H9 (cell line): ENCODE data around the gene DGKH. TPM values are rescaled to one million over a fixed set of nuclear protein-coding genes. Genes with fewer than 3 reads are reported as not detected.

Experiments
- DNase-seq: peaks from one replicate; pipeline ENCODE4 v3.0.0-alpha.2; 2017
- H2AFZ ChIP-seq: one replicate; pipeline ENCODE4 v1.6.1; 2013; ENCODE audit warnings: mild to moderate bottlenecking, low read length, control low read depth, moderate library complexity
- H2AK5ac ChIP-seq: 2 replicates; pipeline ENCODE4 v1.6.1; 2013; ENCODE audit warnings: low read length, control low read depth, mixed read lengths; ENCODE audit not compliant: insufficient read length
- H2BK120ac ChIP-seq: one replicate; pipeline ENCODE4 v1.6.1; 2013; ENCODE audit warnings: low read depth, mild to moderate bottlenecking, low read length, control low read depth, inconsistent platforms; ENCODE audit not compliant: poor library complexity, severe bottlenecking
- H2BK12ac ChIP-seq: 2 replicates; pipeline ENCODE4 v1.6.1; 2013; ENCODE audit warnings: low read length, control low read depth, mixed read lengths, low read depth; ENCODE audit not compliant: insufficient read length
- H2BK15ac ChIP-seq: 2 replicates; pipeline ENCODE4 v1.6.1; 2013; ENCODE audit warnings: low read depth, low read length, control low read depth
- H2BK20ac ChIP-seq: one replicate; pipeline ENCODE4 v1.6.1; 2013; ENCODE audit warnings: low read depth, mild to moderate bottlenecking, low read length, control low read depth, inconsistent platforms; ENCODE audit not compliant: poor library complexity, severe bottlenecking
- H2BK5ac ChIP-seq: 2 replicates; pipeline ENCODE4 v1.6.1; 2013; ENCODE audit warnings: low read length, control low read depth, mixed read lengths; ENCODE audit not compliant: insufficient read length
- H3K14ac ChIP-seq: 2 replicates; pipeline ENCODE4 v1.6.1; 2013; ENCODE audit warnings: low read length, control low read depth; ENCODE audit not compliant: insufficient read depth
- H3K18ac ChIP-seq: 2 replicates; pipeline ENCODE4 v1.6.1; 2013; ENCODE audit warnings: low read depth, mild to moderate bottlenecking, mixed read lengths, low read length, control low read depth; ENCODE audit not compliant: insufficient read length
- H3K23ac ChIP-seq: 2 replicates; pipeline ENCODE4 v1.6.1; 2013; ENCODE audit warnings: low read length, control low read depth, mixed read lengths, low read depth; ENCODE audit not compliant: insufficient read length
- H3K23me2 ChIP-seq: 2 replicates; pipeline ENCODE4 v1.6.1; 2013; ENCODE audit warnings: low read depth, mild to moderate bottlenecking, mixed read lengths, low read length, control low read depth; ENCODE audit not compliant: insufficient read length, poor library complexity, severe bottlenecking
- H3K27ac ChIP-seq: 2 replicates; pipeline ENCODE4 v1.5.1; 2013; ENCODE audit warnings: low read length, control low read depth, mixed read lengths, low read depth; ENCODE audit not compliant: insufficient read length
- H3K27me3 ChIP-seq: 2 replicates; pipeline ENCODE4 v1.6.1; 2013; ENCODE audit warnings: low read length, control low read depth, inconsistent platforms; ENCODE audit not compliant: insufficient read depth
- H3K4ac ChIP-seq: 2 replicates; pipeline ENCODE4 v1.6.1; 2013; ENCODE audit warnings: low read depth, mild to moderate bottlenecking, control low read depth, inconsistent platforms, low read length, moderate library complexity
- H3K4me1 ChIP-seq: 2 replicates; pipeline ENCODE4 v1.6.1; 2013; ENCODE audit warnings: low read length, control low read depth, inconsistent platforms; ENCODE audit not compliant: insufficient read depth
- H3K4me2 ChIP-seq: 2 replicates; pipeline ENCODE4 v1.6.1; 2013; ENCODE audit warnings: low read length, control low read depth, mixed read lengths; ENCODE audit not compliant: insufficient read length, insufficient read depth
- H3K56ac ChIP-seq: 2 replicates; pipeline ENCODE4 v1.6.1; 2013; ENCODE audit warnings: low read depth, mild to moderate bottlenecking, mixed read lengths, low read length, control low read depth; ENCODE audit not compliant: insufficient read length
- H3K79me1 ChIP-seq: 2 replicates; pipeline ENCODE4 v1.6.1; 2013; ENCODE audit warnings: low read depth, mild to moderate bottlenecking, moderate library complexity, low read length, control low read depth, inconsistent platforms; ENCODE audit not compliant: insufficient read depth, poor library complexity, severe bottlenecking
- H3K79me2 ChIP-seq: 2 replicates; pipeline ENCODE4 v1.6.1; 2013; ENCODE audit warnings: low read length, control low read depth, inconsistent platforms; ENCODE audit not compliant: insufficient read depth
- H3K9ac ChIP-seq: 2 replicates; pipeline ENCODE4 v1.6.1; 2013; ENCODE audit warnings: low read length, control low read depth, mixed read lengths; ENCODE audit not compliant: insufficient read length; ENCODE audit errors: extremely low read depth
- H3K9me3 ChIP-seq: one replicate; pipeline ENCODE4 v1.6.1; 2013; ENCODE audit warnings: low read depth, low read length, inconsistent platforms; ENCODE audit not compliant: control insufficient read depth
- H3T11ph ChIP-seq: one replicate; pipeline ENCODE4 v1.6.1; 2013; ENCODE audit warnings: mild to moderate bottlenecking, low read length, control low read depth, inconsistent platforms
- H4K20me1 ChIP-seq: one replicate; pipeline ENCODE4 v1.6.1; 2013; ENCODE audit not compliant: control insufficient read depth, insufficient read length, insufficient read depth
- H4K5ac ChIP-seq: 2 replicates; pipeline ENCODE4 v1.6.1; 2013; ENCODE audit warnings: low read depth, mild to moderate bottlenecking, mixed read lengths, low read length, control low read depth; ENCODE audit not compliant: insufficient read length
- H4K8ac ChIP-seq: replicated peaks from 2 replicates; pipeline ENCODE4 v1.6.1; 2013; ENCODE audit warnings: low read length, control low read depth, mixed read lengths, low read depth; ENCODE audit not compliant: insufficient read length
- H4K91ac ChIP-seq: 2 replicates; pipeline ENCODE4 v1.6.1; 2013; ENCODE audit warnings: low read depth, mild to moderate bottlenecking, moderate library complexity, mixed read lengths, low read length, control low read depth; ENCODE audit not compliant: insufficient read length
- H3K27ac Mint-ChIP-seq, 3 experiments: 2 replicates in 2 of 3; 3 replicates in 1 of 3; pipeline ENCODE4 v1.8.0; 2020 to 2021; ENCODE audit warnings: mixed read lengths in 3 of 3, mild to moderate bottlenecking in 1 of 3, moderate library complexity in 1 of 3
- H3K27me3 Mint-ChIP-seq: 2 replicates; pipeline ENCODE4 v1.8.0; 2021; ENCODE audit warnings: low read depth, mild to moderate bottlenecking, moderate library complexity, mixed read lengths
- H3K36me3 Mint-ChIP-seq, 3 experiments: 2 replicates in 2 of 3; 3 replicates in 1 of 3; pipeline ENCODE4 v1.8.0; 2020 to 2021; ENCODE audit warnings: low read depth in 3 of 3, mixed read lengths in 3 of 3; ENCODE audit not compliant: insufficient read depth in 1 of 3
- H3K4me1 Mint-ChIP-seq, 2 experiments: 2 replicates each; pipeline ENCODE4 v1.8.0; 2020; ENCODE audit warnings: mixed read lengths in 2 of 2
- H3K4me3 Mint-ChIP-seq, 2 experiments: 2 replicates in 1 of 2; 3 replicates in 1 of 2; pipeline ENCODE4 v1.8.0; 2020 to 2021; ENCODE audit warnings: mild to moderate bottlenecking in 2 of 2, mixed read lengths in 2 of 2, moderate library complexity in 1 of 2
- H3K9me3 Mint-ChIP-seq, 2 experiments: 2 replicates in 1 of 2; 3 replicates in 1 of 2; pipeline ENCODE4 v1.8.0; 2020; ENCODE audit warnings: mild to moderate bottlenecking in 2 of 2, mixed read lengths in 2 of 2, moderate library complexity in 1 of 2
- CTCF ChIP-seq: fragments of 200-600 bp; sonication (generic); conservative IDR thresholded peaks from 3 replicates; pipeline ENCODE4 v1.8.0; 2021; ENCODE audit warnings: antibody characterized with exemption, mild to moderate bottlenecking
- WGBS: extraction: QIAGEN DNeasy Blood & Tissue Kit; methylation state at CpG from one replicate; pipeline ENCODE4 v1.1.7; 2013; ENCODE audit warnings: missing lambda C conversion rate, low lambda C conversion rate, mixed read lengths; ENCODE audit not compliant: insufficient read length; ENCODE audit errors: extremely low coverage; 5-methylcytosine and 5-hydroxymethylcytosine counted together
- total RNA-seq: library from RNA; stranded (reverse); gene quantifications from 2 replicates; pipeline ENCODE4 v1.2.1, GENCODE V29; 2021

DGKH gene
- total RNA-seq, 1 experiment from 2014 or later: 8.6 TPM

GRCh38 chr13:42153199-42154113 lies 105.0 kb downstream of the DGKH start:
- H3K27me3 ChIP-seq: no peaks in the 10 kb centered on the region
- H3K4me1 ChIP-seq: no peaks in the 10 kb centered on the region
- H4K8ac ChIP-seq: no peak overlapping the region
- no peak overlapping the region for H2BK5ac ChIP-seq
- DNase-seq: no peak
- no peaks in the 10 kb centered on the region for H3K79me1 ChIP-seq
- H3K23me2 ChIP-seq: no peaks in the 10 kb centered on the region
- H2BK12ac ChIP-seq: no peak overlapping the region
- no peaks in the 10 kb centered on the region for H3K9me3 Mint-ChIP-seq
- no peak overlapping the region for H3K4me3 Mint-ChIP-seq
- no peak overlapping the region for H2AFZ ChIP-seq
- no peak overlapping the region for H3T11ph ChIP-seq
- peaks cover 5 to 8% of the 10 kb centered on the region in 2 experiments; a peak in 2 of 4 replicates for H3K4me1 Mint-ChIP-seq
- no peak overlapping the region for H4K5ac ChIP-seq
- no peaks in the 10 kb centered on the region for H4K20me1 ChIP-seq
- no peak overlapping the region for H3K23ac ChIP-seq
- H3K27me3 Mint-ChIP-seq: no peaks in the 10 kb centered on the region
- no peaks in the 10 kb centered on the region for H3K79me2 ChIP-seq
- H4K91ac ChIP-seq: no peak overlapping the region
- H3K9me3 ChIP-seq: no peaks in the 10 kb centered on the region
- no peak overlapping the region for H3K27ac Mint-ChIP-seq
- no peak overlapping the region for H3K18ac ChIP-seq
- no CpG with 5 or more reads among the region's 3 CpGs for WGBS
- H2BK15ac ChIP-seq: no peak overlapping the region
- no peak overlapping the region for H3K27ac ChIP-seq
- H3K4ac ChIP-seq: no peak overlapping the region
- H3K4me2 ChIP-seq: no peak overlapping the region
- no peak overlapping the region for H2BK20ac ChIP-seq
- peaks cover 4 to 9% (median 8%) of the 10 kb centered on the region in 3 experiments; a peak in 2 of 7 replicates for H3K36me3 Mint-ChIP-seq
- no peak overlapping the region for H2BK120ac ChIP-seq
- no peak overlapping the region for H2AK5ac ChIP-seq
- H3K14ac ChIP-seq: no peak overlapping the region
- H3K9ac ChIP-seq: no peak overlapping the region
- no peak for TF ChIP-seq CTCF
- H3K56ac ChIP-seq: no peak overlapping the region
